ENCODE results near the gene LYL1. TPM values are rescaled to one million over a fixed set of nuclear protein-coding genes. Genes with fewer than 3 reads are reported as not detected.

Gene LYL1
- total RNA-seq, 2 donors from 2014 or later: 1.1 to 1.6 TPM

GRCh38 chr19:13120817-13121216, 18.2 kb upstream of the LYL1 start:
- Mint-ChIP-seq H3K27ac (peak overlapping the region; percentile 92), H3K4me1 (peaks cover 33% of the 10 kb centered on the region), H3K4me3 (peak overlapping the region; percentile 80), H3K27me3 (no peaks in the 10 kb centered on the region), H3K9me3 (no peaks in the 10 kb centered on the region), H3K36me3 (ENCODE audit: low read depth) (peaks cover 73% of the 10 kb centered on the region)
- ATAC-seq (replicated peaks): no peak

DNA sequence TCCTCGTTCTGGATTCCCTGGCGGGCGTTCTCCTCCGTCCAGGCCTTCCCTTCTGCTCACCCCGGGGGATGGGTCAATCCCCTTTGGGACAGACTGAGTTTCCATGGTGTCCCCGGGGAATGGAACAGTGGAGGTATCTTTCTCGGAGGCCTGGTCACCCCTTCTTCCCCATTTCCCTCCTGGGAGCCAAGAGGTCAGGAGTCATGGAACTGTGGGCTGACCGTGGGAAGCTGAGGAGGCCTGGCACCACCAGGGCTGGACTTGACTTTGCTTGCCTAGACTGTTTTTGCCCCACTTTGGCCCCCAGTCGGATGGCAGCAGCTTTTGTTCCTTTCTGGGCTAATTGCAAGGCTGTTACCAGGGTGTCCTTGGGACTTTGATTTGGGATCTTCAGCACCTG, 17.4 kb upstream of the LYL1 start:
- Mint-ChIP-seq H3K4me1 (peaks cover 33% of the 10 kb centered on the region), H3K36me3 (ENCODE audit: low read depth) (peaks cover 74% of the 10 kb centered on the region), H3K9me3 (no peaks in the 10 kb centered on the region), H3K27me3 (no peaks in the 10 kb centered on the region), H3K4me3 (peak overlapping the region; percentile 80), H3K27ac (no peak overlapping the region)
- no peak for ATAC-seq (replicated peaks)

GRCh38 chr19:13119627-13120026, 17.0 kb upstream of the LYL1 start:
- Mint-ChIP-seq H3K27me3 (no peaks in the 10 kb centered on the region), H3K27ac (peak overlapping the region; percentile 63), H3K36me3 (ENCODE audit: low read depth) (peaks cover 74% of the 10 kb centered on the region), H3K4me3 (peak overlapping the region; percentile 80), H3K4me1 (peaks cover 33% of the 10 kb centered on the region), H3K9me3 (no peaks in the 10 kb centered on the region)
- no peak for ATAC-seq (replicated peaks)

GRCh38 chr19:13118424-13119193, 16.0 kb upstream of the LYL1 start:
- peak; percentile 4 for ATAC-seq (replicated peaks)
- peaks cover 33% of the 10 kb centered on the region for H3K4me1 Mint-ChIP-seq
- H3K27ac Mint-ChIP-seq: peak overlapping the region; percentile 63
- H3K4me3 Mint-ChIP-seq: peak overlapping the region; percentile 80
- no peaks in the 10 kb centered on the region for H3K27me3 Mint-ChIP-seq
- peaks cover 77% of the 10 kb centered on the region for H3K36me3 Mint-ChIP-seq (ENCODE audit: low read depth)
- H3K9me3 Mint-ChIP-seq: no peaks in the 10 kb centered on the region

- H3K4me3 Mint-ChIP-seq: peak within 1 kb of the TSS; percentile 86
- H3K9me3 Mint-ChIP-seq: no peaks in the 10 kb centered on the region
- peak; percentile 75 for ATAC-seq (replicated peaks)
- no peaks in the 10 kb centered on the region for H3K27me3 Mint-ChIP-seq
- H3K27ac Mint-ChIP-seq: peak within 1 kb of the TSS; percentile 85
- H3K36me3 Mint-ChIP-seq (ENCODE audit: low read depth): peaks cover 78% of the 10 kb centered on the region
- peaks cover 29% of the 10 kb centered on the region for H3K4me1 Mint-ChIP-seq
These were observed 15.2 kb upstream of the LYL1 start, which contains the start of gene NACC1 for GRCh38 chr19:13117772-13118423. Gene NACC1, plus strand, starts transcription at chr19:13118264. Its CDS starts 16,944 bp downstream, at chr19:13135208.

GRCh38 chr19:13117176-13117771, 14.6 kb upstream of the LYL1 start:
- Mint-ChIP-seq H3K9me3 (no peaks in the 10 kb centered on the region), H3K27me3 (no peaks in the 10 kb centered on the region), H3K4me3 (peak overlapping the region; percentile 86), H3K27ac (peak overlapping the region; percentile 85), H3K36me3 (ENCODE audit: low read depth) (peaks cover 78% of the 10 kb centered on the region), H3K4me1 (peaks cover 23% of the 10 kb centered on the region)
- no peak for ATAC-seq (replicated peaks)

GRCh38 chr19:13116282-13117175, 13.9 kb upstream of the LYL1 start, which contains the start of gene TRMT1:
Gene TRMT1, minus strand, starts transcription at chr19:13116740. Its CDS starts 341 bp downstream, at chr19:13116399.
- H3K4me1 Mint-ChIP-seq: peaks cover 17% of the 10 kb centered on the region
- peak within 1 kb of the TSS; percentile 85 for H3K27ac Mint-ChIP-seq
- H3K4me3 Mint-ChIP-seq: peak within 1 kb of the TSS; percentile 86
- no peaks in the 10 kb centered on the region for H3K27me3 Mint-ChIP-seq
- H3K36me3 Mint-ChIP-seq (ENCODE audit: low read depth): peaks cover 78% of the 10 kb centered on the region
- H3K9me3 Mint-ChIP-seq: no peaks in the 10 kb centered on the region
- peak; percentile 67 for ATAC-seq (replicated peaks)

- Mint-ChIP-seq H3K4me1 (peaks cover 12% of the 10 kb centered on the region), H3K36me3 (ENCODE audit: low read depth) (peaks cover 74% of the 10 kb centered on the region), H3K27ac (peak overlapping the region; percentile 85), H3K4me3 (peak overlapping the region; percentile 86), H3K27me3 (no peaks in the 10 kb centered on the region), H3K9me3 (no peaks in the 10 kb centered on the region)
- no peak for ATAC-seq (replicated peaks)
These were observed 13.3 kb upstream of the LYL1 start for GRCh38 chr19:13115936-13116281.

- Mint-ChIP-seq H3K4me3 (no peak overlapping the region), H3K27me3 (no peaks in the 10 kb centered on the region)
- no peak for ATAC-seq (replicated peaks)
These were observed 9.9 kb upstream of the LYL1 start for GRCh38 chr19:13112555-13112954.

GRCh38 chr19:13110099-13110610, 7.5 kb upstream of the LYL1 start:
- no peak overlapping the region for H3K4me3 Mint-ChIP-seq
- H3K4me1 Mint-ChIP-seq: no peaks in the 10 kb centered on the region
- ATAC-seq (replicated peaks): no peak
- no peak overlapping the region for H3K27ac Mint-ChIP-seq
- peaks cover 77% of the 10 kb centered on the region for H3K36me3 Mint-ChIP-seq (ENCODE audit: low read depth)
- no peaks in the 10 kb centered on the region for H3K9me3 Mint-ChIP-seq
- H3K27me3 Mint-ChIP-seq: no peaks in the 10 kb centered on the region

More at GRCh38 chr19:13112555-13112954, 9.9 kb upstream of the LYL1 start:
- Mint-ChIP-seq H3K27ac (no peak overlapping the region), H3K36me3 (ENCODE audit: low read depth) (peaks cover 84% of the 10 kb centered on the region), H3K9me3 (no peaks in the 10 kb centered on the region), H3K4me1 (no peaks in the 10 kb centered on the region)

DNA sequence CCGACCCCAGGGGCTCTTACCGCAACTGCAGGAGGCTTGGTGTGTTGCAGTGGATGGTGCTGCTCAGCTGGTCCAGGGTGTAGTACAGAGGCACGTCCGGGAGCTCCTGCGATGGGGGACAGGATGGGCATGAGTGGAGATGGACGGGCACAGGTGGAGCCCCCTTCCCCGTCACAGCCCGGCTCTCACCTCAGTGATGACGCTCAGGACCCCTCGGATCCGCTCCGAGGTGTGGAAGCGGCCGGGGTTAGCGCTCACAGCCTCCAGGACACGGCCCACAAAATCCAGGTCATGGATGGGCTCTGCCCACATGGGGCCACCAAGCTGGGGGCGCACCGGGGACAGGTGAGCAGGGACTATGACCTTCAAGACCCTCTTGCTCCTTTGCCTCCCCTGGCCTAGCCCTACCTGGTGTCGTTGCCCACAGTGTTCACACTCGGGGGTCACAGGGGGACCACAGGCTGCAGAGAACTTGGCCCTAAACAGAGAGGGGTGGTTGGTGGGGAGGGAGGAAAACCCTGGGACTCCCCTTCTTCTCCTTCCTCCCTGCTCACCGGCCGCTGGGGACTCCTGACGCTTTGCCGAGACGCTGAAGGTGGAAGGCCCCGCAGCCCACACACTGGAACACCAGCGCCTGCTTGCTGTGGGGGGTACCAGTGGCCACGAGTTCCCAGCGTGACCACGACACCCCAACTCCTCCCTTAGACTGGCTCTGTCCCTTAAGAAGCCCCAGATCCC, 6.9 kb upstream of the LYL1 start:
- Mint-ChIP-seq H3K4me1 (peaks cover 3% of the 10 kb centered on the region), H3K36me3 (ENCODE audit: low read depth) (peaks cover 74% of the 10 kb centered on the region), H3K9me3 (no peaks in the 10 kb centered on the region), H3K27me3 (no peaks in the 10 kb centered on the region), H3K4me3 (no peak overlapping the region), H3K27ac (no peak overlapping the region)
- no peak for ATAC-seq (replicated peaks)

GRCh38 chr19:13104848-13105711, 2.4 kb upstream of the LYL1 start:
- Mint-ChIP-seq H3K9me3 (no peaks in the 10 kb centered on the region), H3K27me3 (no peaks in the 10 kb centered on the region), H3K4me3 (peak overlapping the region; percentile 78), H3K36me3 (ENCODE audit: low read depth) (peaks cover 44% of the 10 kb centered on the region), H3K4me1 (peaks cover 14% of the 10 kb centered on the region), H3K27ac (peak overlapping the region; percentile 78)
- peak; percentile 38 for ATAC-seq (replicated peaks)

All from activated T-helper 17 cell treated with anti-CD3 and anti-CD28 coated beads, Interleukin-2, amount 50 U/mL, for 72 hours (primary cell).